ENCODE results near the gene ABCA3.

- no peak for TF ChIP-seq POLR2A (IDR thresholded peaks at IDR 0.05)
- TF ChIP-seq CTCF (IDR thresholded peaks at IDR 0.05), result no peak
- TF ChIP-seq POLR2AphosphoS5 (IDR thresholded peaks at IDR 0.05), result no peak
- TF ChIP-seq EP300 (IDR thresholded peaks at IDR 0.05), result no peak
These were observed 41.9 kb downstream of the ABCA3 start for GRCh38 chr16:2298621-2299020.

Data from sigmoid colon (tissue), 4 donors.